LNCAP (cell line): ENCODE measurements around the gene KIFC1.

Experiments used
- CTCF ChIP-seq: fragments of 450-650 bp; IDR thresholded peaks from 2 replicates; pipeline ENCODE4 v1.5.1; 2017; ENCODE audit warnings: mild to moderate bottlenecking

Gene KIFC1

GRCh38 chr6:33367009-33367714, 24.5 kb upstream of the KIFC1 start:
- TF ChIP-seq CTCF: no peak

GRCh38 chr6:33372526-33373123, 19.0 kb upstream of the KIFC1 start:
- no peak for TF ChIP-seq CTCF

- no peak for TF ChIP-seq CTCF
Observed at GRCh38 chr6:33373960-33374910, 17.4 kb upstream of the KIFC1 start.

- TF ChIP-seq CTCF: no peak
Observed at GRCh38 chr6:33375143-33375671, 16.4 kb upstream of the KIFC1 start.

GRCh38 chr6:33377171-33377570, 14.5 kb upstream of the KIFC1 start:
- no peak for TF ChIP-seq CTCF

GRCh38 chr6:33380272-33380981, 11.2 kb upstream of the KIFC1 start:
- no peak for TF ChIP-seq CTCF
